ENCODE results near the gene RECQL5.

DNA sequence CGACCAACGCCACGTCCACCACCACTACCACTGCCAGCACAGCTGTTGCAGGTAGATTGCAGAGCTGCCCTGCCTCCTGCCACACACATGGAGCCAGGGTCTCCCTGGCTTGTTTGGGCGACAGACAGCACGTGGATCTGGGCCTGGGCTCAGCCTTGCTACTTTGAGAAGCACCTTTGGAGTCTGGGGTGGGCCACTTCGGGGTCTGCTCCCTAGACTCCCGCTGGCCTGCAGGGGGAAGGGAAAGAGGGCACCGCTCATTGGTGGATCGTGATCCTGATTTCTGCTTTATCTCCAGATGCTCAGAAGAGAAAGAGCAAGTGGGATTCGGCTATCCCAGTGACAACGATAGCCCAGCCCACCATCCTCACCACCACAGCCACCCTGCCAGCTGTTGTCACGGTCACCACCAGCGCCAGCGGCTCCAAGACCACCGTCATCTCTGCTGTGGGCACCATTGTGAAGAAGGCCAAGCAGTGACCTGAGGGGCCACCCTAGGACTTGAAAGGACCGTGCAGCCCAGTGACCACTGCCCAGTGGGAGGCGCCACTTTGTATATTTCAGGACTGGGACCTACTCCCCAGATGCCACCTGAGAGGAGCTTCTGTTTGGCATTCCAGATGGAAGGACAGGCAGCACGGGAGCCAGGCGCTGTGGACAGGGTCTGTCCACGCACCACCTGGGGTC is 39.2 kb upstream of the RECQL5 start:
- TF ChIP-seq, protein P1, sequence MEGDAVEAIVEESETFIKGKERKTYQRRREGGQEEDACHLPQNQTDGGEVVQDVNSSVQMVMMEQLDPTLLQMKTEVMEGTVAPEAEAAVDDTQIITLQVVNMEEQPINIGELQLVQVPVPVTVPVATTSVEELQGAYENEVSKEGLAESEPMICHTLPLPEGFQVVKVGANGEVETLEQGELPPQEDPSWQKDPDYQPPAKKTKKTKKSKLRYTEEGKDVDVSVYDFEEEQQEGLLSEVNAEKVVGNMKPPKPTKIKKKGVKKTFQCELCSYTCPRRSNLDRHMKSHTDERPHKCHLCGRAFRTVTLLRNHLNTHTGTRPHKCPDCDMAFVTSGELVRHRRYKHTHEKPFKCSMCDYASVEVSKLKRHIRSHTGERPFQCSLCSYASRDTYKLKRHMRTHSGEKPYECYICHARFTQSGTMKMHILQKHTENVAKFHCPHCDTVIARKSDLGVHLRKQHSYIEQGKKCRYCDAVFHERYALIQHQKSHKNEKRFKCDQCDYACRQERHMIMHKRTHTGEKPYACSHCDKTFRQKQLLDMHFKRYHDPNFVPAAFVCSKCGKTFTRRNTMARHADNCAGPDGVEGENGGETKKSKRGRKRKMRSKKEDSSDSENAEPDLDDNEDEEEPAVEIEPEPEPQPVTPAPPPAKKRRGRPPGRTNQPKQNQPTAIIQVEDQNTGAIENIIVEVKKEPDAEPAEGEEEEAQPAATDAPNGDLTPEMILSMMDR (IDR thresholded peaks at IDR 0.05; ENCODE audit: control extremely low read depth in 1 of 3, insufficient read depth in 1 of 3, low read depth in 1 of 3, low read length in 3 of 3), result peak in 1 of 3 experiments; percentile 10; a peak in 1 of 4 replicates
- no peak for TF ChIP-seq KDM4A (IDR thresholded peaks at IDR 0.05; ENCODE audit: low read depth, low read length, severe bottlenecking)
- TF ChIP-seq TAF1 (IDR thresholded peaks at IDR 0.05; ENCODE audit: low read depth, low read length), result no peak
- no peak for TF ChIP-seq CHD2 (IDR thresholded peaks at IDR 0.05; ENCODE audit: low read length)
- no peak for TF ChIP-seq EGR1 (IDR thresholded peaks at IDR 0.05; ENCODE audit: borderline replicate concordance, low read depth, low read length)
- TF ChIP-seq POLR2A (IDR thresholded peaks at IDR 0.05; ENCODE audit: control extremely low read depth in 1 of 2, low read depth in 2 of 2, low read length in 2 of 2), result no peak
- no peak for TF ChIP-seq ZNF274 (IDR thresholded peaks at IDR 0.05; ENCODE audit: borderline replicate concordance, extremely low read depth, low read length)
- no peak for TF ChIP-seq CEBPB (IDR thresholded peaks at IDR 0.05; ENCODE audit: low read depth, low read length)
- TF ChIP-seq KDM5A (IDR thresholded peaks at IDR 0.05; ENCODE audit: low read length), result no peak

Data from H1 (cell line).